K562 (cell line): ENCODE data around the gene ALB. TPM values are rescaled to one million over a fixed set of nuclear protein-coding genes. Genes with fewer than 3 reads are reported as not detected.

Experiments
- CBX3 ChIP-seq, 2 experiments: IDR thresholded peaks; 1 replicate in 1 of 2; 2 replicates in 1 of 2; pipeline ENCODE4 v1.6.1; 2012; ENCODE audit warnings: inconsistent platforms in 2 of 2, low read length in 2 of 2, borderline replicate concordance in 1 of 2, control low read depth in 1 of 2
- CC2D1A ChIP-seq: fragments of 450-650 bp; IDR thresholded peaks from 2 replicates; pipeline ENCODE4 v1.6.1; 2017; ENCODE audit warnings: mild to moderate bottlenecking
- KAT8 ChIP-seq: fragments of 450-650 bp; IDR thresholded peaks from 2 replicates; pipeline ENCODE4 v1.6.1; 2016; ENCODE audit warnings: low read depth, mild to moderate bottlenecking
- PTRF ChIP-seq: fragments of 450-650 bp; IDR thresholded peaks from 2 replicates; pipeline ENCODE4 v1.6.1; 2016; ENCODE audit warnings: mild to moderate bottlenecking, missing genetic modification characterization, missing compliant biosample characterization
- RBM14 ChIP-seq: fragments of 200-400 bp; formaldehyde crosslinking; IDR thresholded peaks from 2 replicates; pipeline ENCODE4 v1.6.1; 2018; ENCODE audit warnings: low read depth, mild to moderate bottlenecking, low read length, moderate library complexity, borderline replicate concordance; ENCODE audit not compliant: insufficient read depth
- REST ChIP-seq, 2 experiments: fragments of 450-650 bp; formaldehyde crosslinking in 1 of 2; IDR thresholded peaks; 2 replicates each; pipeline versions ENCODE4 v1.4.0 to v1.6.1; 2014 to 2020; ENCODE audit warnings: mild to moderate bottlenecking in 2 of 2, borderline replicate concordance in 1 of 2, low read depth in 1 of 2
- RNF219 ChIP-seq: fragments of 250-450 bp; sonication (Bioruptor Pico); IDR thresholded peaks from 2 replicates; pipeline ENCODE4 v1.5.0; 2022; ENCODE audit warnings: mild to moderate bottlenecking
- ZNF121 ChIP-seq: sonication (generic); formaldehyde crosslinking; conservative IDR thresholded peaks from 2 replicates; pipeline ENCODE4 v1.8.0; 2022; ENCODE audit warnings: missing genetic modification reagents
- ZNF133 ChIP-seq: fragments of 250-450 bp; sonication (Bioruptor Pico); IDR thresholded peaks from 2 replicates; pipeline ENCODE4 v1.4.0; 2020; ENCODE audit warnings: mild to moderate bottlenecking
- ZNF274 ChIP-seq: IDR thresholded peaks from 2 replicates; pipeline ENCODE4 v1.6.1; 2011; ENCODE audit warnings: low read depth, mild to moderate bottlenecking, low read length, moderate library complexity, borderline replicate concordance
- ZNF408 ChIP-seq: fragments of 250-450 bp; sonication (Bioruptor Pico); IDR thresholded peaks from 2 replicates; pipeline ENCODE4 v1.4.0; 2020; ENCODE audit warnings: low read depth, mild to moderate bottlenecking, moderate library complexity
- ZNF436 ChIP-seq: fragments of 250-450, 450-650 bp; sonication (Bioruptor Pico); formaldehyde crosslinking; IDR thresholded peaks from 2 replicates; pipeline ENCODE4 v1.7.0; 2020; ENCODE audit warnings: mild to moderate bottlenecking
- ZNF592 ChIP-seq: fragments of 450-650 bp; IDR thresholded peaks from 2 replicates; pipeline ENCODE4 v1.6.1; 2017; ENCODE audit warnings: antibody characterized with exemption, mild to moderate bottlenecking
- polyA plus RNA-seq, 8 experiments: library from polyadenylated mRNA; depleted of rRNA in 4 of 8; stranded (reverse) in 5 of 8; unstranded in 3 of 8; fragments of >200 nt; fragmentation: Nextera tagmentation in 2 of 8; fragmentation: Illumina TruSeq in 1 of 8; extraction: Ambion mirVana in 2 of 8; extraction: Trizol in 1 of 8; gene quantifications; 2 replicates each; pipeline versions ENCODE4 v1.2.1 to v1.2.3, GENCODE V29; 2011 to 2014; ENCODE audit warnings: inconsistent platforms in 1 of 8, missing spikeins in 1 of 8
- total RNA-seq, 7 experiments: library from RNA; depleted of rRNA in 6 of 7; stranded (reverse); fragments of >200 nt in 6 of 7; fragmentation: Illumina TruSeq in 2 of 7; extraction: Trizol in 2 of 7; gene quantifications; 2 replicates each; pipeline versions ENCODE4 v1.2.1 to v1.2.3, GENCODE V29; 2011 to 2021; ENCODE audit warnings: low replicate concordance in 1 of 7

ALB gene
- total and polyA plus RNA-seq, 9 of the 15 experiments (the other 6 are each of a cell fraction or from before 2014, with no cell fraction given): 0.04 to 18.5 (median 0.20) TPM; not detected in 2

GRCh38 chr4:73446336-73446938 is 42.4 kb downstream of the ALB start (continued):
- TF ChIP-seq REST (IDR thresholded peaks at IDR 0.05; ENCODE audit: borderline replicate concordance): peak; percentile 86
- no peak for TF ChIP-seq REST (CRISPR knock-in tag; IDR thresholded peaks at IDR 0.05; ENCODE audit: low read depth)
- TF ChIP-seq RNF219 (CRISPR knock-in tag): no peak
- no peak for TF ChIP-seq ZNF408 (CRISPR knock-in tag)
- no peak for TF ChIP-seq KAT8
- TF ChIP-seq CBX3 (IDR thresholded peaks at IDR 0.05; ENCODE audit: borderline replicate concordance in 1 of 2, low read length in 2 of 2): 0 out of 3 replicates have a peak, but pooled peaks of 1 of the 2 experiments have one; percentile 51
- no peak for TF ChIP-seq ZNF274
- TF ChIP-seq ZNF436 (CRISPR knock-in tag): no peak
- TF ChIP-seq ZNF592: peak; percentile 33; the same call in 1 of the 2 replicates
- no peak for TF ChIP-seq PTRF
- TF ChIP-seq RBM14: no peak
- no peak for TF ChIP-seq CC2D1A
- no peak for TF ChIP-seq ZNF121 (CRISPR knock-in tag)
- TF ChIP-seq ZNF133 (CRISPR knock-in tag): no peak
